NCI-H2107 (cell line): ENCODE measurements around the gene COQ9.
"Not testable (repeated sequence)": the region's sequence is repeated elsewhere in the genome, so short reads cannot be mapped to it uniquely, and the experiment has no call there.

ENCODE experiments used
- DNase-seq: peaks from one replicate; lab custom pipeline; 2025; lab: John Stamatoyannopoulos, UW

Gene COQ9

DNA sequence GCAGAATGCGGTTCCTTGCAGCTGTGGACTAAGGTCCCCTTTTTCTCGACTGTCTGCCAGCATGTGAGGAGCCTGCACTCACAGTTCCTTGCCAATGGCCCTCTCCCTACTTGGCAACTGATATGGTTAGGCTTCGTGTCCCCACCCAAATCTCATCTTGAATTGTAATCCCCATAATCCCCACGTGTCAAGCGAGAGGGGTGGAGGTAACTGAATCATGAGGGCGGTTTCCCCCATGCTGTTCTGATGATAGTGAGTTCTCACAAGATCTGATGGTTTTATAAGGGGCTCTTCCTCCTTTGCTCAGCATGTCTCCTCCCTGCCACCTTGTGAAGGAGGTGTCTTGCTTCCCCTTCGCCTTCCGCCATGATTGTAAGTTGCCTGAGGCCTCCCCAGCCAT lies 20.0 kb upstream of the COQ9 start:
- DNase-seq = no peak

DNA sequence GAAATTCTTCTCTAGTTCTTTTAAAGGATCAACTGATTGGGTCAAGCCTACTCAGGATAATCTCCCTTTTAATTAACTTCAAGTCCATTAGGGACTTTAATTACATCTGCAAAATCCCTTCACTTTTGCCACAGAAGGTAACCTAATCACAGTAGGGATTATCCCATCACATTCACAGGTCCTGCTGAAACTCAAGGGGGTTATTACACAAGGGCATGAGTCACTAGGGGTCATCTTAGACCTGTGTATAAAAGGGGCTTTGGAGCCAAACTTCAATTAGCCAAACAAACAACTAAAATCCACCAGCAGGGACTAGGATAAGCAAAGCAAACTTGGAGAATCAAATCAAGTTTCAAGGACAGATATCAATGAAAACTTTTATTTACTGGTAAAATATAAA lies 19.5 kb upstream of the COQ9 start:
- no peak for DNase-seq

DNA sequence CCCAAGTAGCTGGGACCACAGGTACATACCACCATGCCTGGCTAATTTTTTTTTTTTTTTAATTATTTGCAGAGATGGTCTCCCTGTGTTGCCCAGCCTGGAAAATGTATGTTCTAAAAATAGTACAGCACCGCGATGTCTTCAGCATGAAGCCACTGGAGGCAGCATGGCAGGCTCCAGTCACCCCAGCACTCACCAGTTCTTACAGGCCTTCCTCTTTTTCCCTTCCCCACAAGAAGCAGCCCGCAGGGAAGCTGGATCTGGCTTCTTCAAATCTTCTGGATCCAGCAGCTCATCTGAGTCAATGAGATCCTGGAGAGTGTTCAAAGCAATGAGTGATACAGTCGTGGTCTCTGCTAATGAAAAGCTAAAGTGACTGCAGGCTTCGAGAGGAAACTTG lies 16.3 kb upstream of the COQ9 start:
- DNase-seq = no peak

DNA sequence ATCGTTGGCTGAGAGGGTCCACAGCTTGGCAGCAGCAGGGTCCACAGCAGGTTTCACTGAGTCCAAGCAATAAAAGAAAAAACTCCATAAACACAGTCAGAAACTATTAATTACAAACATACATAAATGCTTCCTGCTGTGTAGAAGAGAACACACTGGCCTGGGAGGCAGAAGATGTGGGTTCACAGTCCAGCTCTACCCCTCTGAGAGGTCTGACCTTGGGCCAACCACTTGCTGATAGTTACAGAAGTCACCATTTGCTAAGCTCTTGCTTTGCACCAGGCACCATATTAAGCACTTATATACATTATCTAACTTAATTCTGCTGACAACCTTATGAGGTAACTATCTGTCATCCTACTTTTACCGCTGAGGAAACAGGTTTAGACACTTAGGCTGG lies 14.8 kb upstream of the COQ9 start:
- DNase-seq = no peak

DNA sequence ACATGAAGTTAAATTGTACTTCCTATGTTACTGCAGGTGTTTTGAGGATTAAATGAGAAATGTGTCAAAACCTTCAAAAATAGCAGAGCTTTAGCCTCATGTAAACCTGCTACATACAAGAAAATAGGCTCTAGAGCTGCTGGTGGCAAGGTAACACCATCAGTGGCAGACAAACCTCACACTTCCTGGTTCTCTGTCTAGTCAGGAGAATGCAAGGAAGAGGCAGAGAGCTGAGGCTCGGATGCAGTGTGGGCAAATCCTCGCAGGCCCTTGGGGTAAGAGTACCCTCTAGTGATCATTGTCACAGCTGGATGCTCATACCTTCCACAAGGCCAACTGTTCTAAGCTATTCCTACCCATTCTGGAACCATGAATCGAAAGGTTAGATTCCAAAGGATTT lies 14.3 kb upstream of the COQ9 start:
- DNase-seq = no peak

DNA sequence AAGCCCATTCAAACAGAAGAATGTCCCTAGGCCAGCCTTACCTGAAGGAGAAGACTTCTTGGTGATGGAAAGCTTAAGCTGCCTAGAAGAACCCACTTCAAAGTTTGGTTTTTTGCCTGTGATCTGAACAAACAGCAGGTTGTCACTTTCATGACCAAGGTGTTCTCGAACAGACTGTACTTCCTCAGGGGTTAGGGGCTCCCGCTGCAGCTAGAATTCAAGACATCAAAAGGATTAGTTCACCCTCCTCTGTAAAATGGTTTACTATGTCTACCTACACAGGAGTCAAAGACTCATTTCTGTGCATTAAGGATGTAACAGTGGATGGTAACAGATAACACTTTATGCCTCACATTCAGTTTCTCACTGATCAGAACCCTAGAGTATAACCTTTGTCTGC lies 13.3 kb upstream of the COQ9 start:
- DNase-seq = no peak

DNA sequence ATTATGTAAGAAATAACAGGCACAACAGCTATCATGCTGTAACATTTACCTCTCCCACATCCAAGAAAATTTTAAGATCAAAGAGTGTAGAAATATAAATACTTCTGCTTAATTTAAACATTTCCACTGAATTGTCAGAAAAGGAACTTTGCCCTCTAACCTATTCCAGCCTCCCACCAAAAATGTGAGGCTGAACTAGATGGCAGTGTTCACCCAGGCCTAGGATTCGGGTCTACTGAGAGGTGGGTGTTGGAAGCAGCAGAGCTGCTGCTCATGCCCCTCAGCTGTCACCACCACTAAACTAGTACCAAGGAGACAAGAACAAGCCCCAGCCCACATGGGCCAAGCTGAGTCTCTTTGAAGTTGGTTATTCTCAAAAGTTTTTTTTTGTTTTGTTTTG lies 11.4 kb upstream of the COQ9 start:
- no peak for DNase-seq

DNA sequence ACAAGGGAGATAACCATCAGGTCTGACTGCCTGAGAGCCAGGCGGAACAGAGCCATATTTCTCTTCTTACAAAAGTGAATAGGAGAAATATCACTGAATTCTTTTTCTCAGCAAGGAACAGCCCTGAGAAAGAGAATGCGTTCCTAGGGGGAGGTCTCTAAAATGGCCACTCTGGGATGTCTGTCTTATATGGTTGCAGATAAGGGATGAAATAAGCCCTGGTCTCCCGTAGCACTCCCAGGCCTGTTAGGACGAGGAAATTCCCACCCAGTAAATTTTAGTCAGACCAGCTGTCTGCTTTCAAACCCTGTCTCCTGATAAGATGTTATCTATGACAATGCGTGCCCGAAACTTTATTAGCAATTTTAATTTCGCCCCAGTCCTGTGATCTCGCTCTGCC lies 7.3 kb upstream of the COQ9 start:
- not testable (repeated sequence) for DNase-seq

DNA sequence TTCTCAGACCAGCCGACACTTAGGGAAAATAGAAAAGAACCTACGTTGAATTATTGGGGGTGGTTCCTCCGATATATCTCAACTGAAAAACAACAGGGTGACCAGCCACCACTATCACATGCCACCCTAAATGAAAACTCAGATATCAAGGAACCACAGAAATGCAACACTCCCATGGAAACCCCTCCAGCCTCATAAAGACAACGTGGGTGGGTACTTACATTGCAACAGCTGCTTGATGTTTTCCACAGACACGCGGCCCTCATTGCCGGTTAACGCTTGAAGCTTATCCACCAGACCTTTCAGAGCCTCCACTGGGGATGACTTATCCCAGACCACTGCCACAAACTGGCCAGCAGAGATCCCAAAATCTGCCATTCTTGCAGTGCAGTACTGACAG lies 6.7 kb upstream of the COQ9 start:
- DNase-seq = not testable (repeated sequence)

DNA sequence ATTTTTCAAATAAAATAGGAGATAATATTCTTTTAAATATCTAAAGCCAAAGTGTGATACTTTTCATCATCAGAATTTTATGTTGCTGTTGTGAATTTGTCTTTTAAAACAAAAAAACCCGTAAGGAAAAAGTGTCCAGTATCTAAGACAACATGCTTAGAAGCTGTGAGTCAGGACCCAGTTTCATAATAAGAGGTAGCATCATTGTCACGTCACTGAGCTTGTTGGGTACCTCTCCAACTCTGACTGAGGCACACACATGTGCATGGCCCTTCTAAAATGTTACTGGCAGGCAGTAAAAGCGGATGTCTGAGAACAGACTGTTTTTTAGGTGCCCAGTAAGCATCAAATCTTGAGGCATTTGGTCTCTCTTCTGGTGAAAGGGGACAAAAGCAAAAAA lies 2.6 kb upstream of the COQ9 start:
- DNase-seq = no peak

DNA sequence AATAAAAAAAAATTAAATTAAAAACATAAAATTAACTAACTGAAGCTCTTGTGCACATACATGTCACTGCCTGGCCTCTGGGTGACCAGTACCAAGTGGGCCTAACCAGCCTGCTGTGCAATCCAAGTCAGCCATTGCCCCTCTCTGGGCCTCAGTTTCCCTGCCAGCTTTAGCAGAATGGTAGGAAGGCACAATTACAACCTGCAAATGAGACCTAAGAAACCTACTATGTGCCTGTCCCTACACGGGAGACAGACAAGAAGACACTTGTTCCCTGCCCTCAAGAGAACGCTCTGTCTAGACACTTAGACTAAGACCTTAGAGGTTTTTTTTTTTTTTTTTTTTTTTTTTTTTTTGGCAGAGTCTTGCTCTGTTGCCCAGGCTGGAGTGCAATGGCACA lies 1.8 kb upstream of the COQ9 start:
- no peak for DNase-seq

DNA sequence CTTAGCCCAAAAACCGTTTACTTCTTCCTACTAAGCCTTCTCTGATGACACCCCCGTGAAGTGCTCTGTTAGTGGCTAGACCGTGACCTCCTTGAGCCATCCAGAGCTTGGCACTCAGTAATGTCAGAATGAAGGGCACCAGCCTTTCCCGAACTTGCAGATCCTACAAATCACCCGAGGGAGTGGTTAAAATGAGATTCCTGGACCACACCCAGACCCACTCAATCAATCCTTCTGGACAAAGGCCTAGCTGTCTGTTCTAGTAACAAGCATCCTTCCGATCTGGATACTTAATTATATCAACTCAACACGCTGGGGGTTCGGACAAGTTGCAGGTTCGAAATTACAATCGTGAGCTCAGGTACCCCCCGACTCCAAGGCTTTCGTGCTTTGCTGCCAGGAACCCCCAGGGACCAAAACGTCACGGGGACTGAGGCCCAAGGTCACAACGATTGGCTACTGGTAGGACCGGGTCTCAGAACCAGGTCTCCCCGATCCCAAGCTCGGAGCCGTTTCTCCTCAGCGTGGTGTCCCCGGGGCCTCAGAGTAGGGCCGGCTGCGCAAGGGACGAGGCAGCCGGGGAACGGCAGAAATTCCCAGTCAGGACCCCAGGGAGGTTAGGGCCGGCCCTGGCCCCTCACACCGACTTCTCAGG lies 621 bp upstream of the COQ9 start:
- DNase-seq = peak; percentile 11

DNA sequence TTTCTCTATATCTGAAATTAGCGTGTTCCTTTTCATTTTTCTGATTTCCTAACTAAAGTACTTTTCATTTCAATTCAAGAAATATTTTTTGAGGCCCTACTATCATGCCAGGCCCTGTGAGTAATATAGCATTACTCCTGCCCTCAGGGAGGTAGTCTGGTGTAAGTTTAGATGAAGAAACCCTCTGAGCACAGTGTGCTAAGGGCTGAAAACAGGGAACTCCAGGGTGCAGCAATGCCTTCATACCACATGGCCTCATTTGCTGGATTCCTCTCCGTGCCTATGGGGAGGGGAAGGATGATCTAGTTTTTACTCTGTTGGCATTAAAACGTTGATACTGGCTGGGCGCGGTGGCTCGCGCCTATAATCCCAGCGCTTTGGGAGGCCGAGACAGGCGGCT lies 4.7 kb downstream of the COQ9 start:
- no peak for DNase-seq

DNA sequence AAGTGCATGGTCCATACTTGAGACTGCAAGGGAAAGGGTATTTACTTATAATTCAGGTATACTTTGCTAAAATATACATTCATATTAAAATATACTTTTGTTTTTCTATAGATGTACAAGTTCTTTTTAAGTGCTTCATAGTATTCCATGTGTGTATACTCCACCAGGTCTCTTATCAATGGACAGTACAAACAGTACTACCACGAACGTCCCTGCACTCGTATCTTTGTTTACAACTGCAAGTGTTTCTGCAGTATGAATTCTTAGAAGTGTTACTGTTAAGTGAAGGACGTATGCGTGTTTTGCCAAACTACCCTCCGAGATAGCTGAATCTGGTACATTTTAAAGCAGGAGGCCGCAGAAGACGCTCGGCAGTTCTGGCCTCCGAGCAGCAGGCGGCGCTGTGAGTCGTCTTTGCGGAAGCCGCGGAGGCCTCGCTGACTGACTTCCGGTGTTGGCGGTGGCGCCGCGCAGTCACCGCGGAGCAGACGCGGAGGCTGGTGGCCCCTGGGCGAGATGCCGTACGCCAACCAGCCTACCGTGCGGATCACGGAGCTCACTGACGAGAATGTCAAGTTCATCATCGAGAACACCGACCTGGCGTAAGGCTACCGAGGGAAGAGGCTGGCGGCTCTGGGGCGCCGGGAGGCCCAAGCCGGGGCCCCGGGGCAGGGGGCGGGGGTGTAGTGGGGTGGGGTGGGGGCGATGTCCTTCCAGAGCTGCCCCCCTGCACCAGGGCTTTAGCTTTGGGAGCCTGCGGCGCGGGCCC lies 15.1 kb downstream of the COQ9 start, which contains the start of gene POLR2C:
TSS of gene POLR2C (plus strand) at position 471 of the 769 bp plus-strand sequence. CDS start at position 517, 46 bp downstream.
- peak; percentile 60 for DNase-seq

DNA sequence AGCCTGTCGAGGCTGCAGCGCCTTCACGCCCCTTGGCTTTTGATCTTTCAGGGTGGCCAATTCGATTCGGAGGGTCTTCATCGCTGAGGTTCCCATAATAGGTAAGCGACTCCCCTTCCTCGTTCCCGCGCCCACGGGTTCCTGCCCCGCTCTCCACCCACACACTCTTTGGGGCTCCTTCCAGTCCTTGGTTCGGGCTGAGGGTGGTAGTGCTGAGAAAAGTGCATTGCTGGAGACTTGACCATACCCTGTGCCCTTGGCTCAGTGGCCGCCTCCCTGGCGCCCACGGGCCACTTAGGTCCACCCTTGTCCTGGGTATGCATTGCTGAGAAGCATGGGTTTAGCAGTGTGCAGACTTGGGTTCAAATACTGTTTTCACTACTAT lies 15.7 kb downstream of the COQ9 start:
- DNase-seq = no peak

DNA sequence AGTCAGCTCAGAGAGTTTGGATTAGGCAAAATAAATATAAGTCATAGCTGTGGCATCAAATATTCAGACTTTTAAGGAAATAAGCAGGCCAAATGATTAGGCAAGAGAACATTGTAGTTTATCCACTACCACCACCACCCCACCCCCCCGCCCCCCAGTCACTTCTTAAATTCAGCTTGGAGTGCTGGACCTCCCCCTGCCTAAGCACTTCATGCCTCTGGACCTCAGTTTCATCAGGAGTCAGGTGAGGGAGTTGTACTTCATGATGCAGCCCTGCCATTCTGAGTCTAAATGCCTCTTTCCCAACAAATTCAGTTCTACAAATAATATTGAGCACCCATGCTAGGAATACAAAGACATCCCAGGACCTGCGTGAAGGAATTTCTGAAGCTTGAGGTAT lies 17.2 kb downstream of the COQ9 start:
- no peak for DNase-seq

DNA sequence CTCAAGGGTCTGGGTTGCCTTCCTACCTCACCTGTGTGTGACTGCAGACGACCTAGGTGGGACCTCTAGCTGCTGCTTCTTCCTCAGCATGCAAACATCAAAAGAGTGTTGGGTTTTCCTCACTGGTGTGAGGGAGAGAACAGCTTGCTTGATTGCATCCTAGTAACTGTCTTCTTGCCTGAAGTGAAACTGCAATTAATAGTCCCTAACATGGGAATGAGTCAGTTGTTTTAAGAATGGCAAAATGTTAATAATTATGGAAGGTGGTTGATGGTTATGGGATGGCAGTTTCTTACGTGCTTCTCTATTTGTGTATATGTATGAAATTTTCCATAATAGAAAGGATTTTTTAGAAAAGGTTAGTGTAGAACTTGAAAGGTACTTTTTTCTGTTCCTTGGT lies 21.1 kb downstream of the COQ9 start:
- no peak for DNase-seq

DNA sequence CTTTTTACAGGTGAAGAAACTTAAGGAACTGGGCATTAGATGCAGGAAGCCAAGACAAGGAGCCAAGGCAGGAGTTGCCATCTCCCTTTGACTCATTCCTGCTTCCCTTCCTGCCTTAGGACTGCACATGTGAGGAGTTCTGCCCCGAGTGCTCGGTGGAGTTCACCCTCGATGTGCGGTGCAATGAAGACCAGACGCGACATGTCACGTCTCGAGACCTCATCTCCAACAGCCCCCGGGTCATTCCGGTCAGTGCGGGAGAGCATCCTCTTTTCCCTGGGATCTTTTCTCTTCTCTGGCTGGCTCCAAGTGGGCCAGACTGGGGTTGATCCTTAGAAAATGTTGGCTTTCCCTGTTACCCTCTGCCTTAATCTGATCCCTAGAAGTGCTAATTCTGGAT lies 21.8 kb downstream of the COQ9 start:
- no peak for DNase-seq

DNA sequence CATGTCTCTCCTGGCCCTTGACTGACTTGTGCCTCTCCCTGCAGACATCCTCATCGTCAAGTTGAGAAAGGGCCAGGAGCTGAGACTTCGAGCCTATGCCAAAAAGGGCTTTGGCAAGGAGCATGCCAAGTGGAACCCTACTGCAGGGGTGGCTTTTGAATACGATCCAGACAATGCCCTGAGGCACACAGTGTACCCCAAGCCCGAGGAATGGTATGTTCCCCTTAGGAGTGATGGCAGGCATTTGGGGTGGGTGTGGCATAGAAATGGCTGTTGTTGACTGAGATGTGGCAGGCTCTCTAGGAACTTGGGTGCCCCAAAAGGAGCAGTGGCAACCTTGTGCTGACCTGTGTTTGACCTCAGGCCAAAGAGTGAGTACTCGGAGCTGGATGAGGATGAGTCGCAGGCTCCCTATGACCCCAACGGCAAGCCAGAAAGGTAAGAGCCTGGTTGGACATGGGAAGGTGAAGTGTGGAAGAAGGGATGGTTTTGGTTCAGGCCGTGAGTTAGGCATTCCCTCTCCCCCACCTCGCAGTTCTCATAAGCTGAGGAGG lies 22.7 kb downstream of the COQ9 start:
- DNase-seq = no peak

DNA sequence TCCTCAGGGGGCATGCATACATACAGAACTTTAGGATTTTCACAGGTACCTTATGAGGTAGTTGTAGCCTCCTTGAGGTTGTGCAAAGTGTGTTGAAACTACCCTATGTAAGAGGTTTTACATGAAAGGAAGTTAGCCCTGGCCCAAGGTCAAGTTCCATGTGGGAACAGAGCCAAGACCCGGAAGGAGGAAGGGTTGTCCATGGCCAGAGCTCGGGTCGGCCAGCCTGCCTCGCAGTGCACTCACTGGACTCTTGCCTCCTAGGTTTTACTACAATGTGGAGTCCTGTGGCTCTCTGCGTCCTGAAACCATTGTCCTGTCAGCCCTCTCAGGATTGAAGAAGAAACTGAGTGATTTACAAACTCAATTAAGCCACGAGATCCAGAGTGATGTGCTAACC lies 23.4 kb downstream of the COQ9 start:
- no peak for DNase-seq

DNA sequence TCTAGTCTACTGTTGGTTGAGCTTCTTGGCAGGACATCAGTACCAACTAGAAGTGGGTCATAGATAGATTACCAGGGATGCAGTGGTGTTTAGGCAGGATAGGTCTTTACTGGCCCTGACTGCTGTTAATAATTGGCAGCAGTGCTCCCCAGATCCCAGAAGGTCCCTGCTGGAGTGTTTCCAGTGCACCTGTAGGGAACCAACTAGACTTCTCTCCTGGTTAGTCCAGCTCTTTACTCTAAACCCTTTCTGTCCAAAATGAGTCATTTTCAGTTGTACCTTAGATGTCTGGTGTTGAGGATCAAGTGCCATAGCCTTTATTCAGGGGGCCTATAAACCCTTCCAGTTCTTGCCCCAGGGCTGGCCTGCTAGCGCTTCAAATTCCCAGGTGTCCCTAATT lies 23.9 kb downstream of the COQ9 start:
- DNase-seq = no peak

DNA sequence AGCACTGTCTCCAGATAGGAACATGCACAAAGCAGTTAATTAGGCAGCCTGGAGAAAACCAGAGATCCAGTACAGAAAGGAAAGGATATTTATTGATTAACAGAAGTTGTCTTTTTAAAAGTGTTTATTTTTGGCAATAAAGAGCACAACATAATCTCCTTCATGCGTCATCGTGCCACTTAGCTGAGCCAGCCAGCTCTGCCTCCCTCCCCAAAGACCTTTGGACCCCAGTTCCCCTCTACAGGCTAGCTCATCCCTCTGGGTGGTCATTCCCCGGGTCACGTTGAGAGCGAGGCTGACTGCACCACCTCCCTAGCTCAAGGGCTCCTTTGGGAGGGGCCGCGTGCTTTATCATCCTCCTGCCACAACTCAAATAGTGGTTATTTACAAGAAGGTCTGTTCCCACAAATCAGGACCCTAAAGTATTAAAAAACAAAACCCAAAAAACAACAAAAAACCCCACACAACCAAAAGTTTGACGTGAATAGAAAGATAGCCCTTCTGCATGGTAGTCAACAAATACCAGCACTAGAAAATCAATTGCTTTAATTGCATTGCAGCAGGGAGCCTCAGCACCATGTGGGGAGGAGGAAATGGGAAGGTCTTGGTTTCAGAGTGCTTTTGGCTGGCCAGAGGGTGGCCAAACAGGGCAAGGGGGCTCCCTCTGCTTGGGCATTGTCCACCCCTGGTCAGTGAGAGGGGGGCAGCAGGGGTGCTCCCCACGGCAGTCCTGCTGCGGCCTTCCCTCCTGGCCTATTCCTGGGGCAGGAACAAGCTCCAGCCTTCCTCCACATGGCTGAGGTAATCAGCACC lies 24.8 kb downstream of the COQ9 start:
- DNase-seq = no peak

DNA sequence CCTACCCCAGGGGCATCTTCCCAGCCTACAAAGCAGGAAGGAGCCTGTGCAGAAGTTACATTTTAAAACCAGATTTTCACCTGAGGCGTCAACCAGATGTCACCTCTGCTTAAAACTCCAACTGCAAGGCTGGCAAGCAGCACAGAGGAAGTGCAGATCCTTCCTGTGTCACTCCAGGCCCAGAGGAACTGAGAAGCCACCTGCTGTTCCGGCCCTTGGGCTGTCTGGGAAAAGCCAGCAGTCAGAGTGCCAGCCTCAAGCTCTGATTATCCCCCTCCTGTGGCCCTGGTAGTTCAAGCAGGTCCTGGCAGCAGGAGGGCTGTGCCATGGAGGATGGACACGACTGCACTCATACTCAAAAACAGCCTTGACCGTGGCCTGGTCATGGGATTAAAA lies 25.4 kb downstream of the COQ9 start:
- no peak for DNase-seq
